Pulmonary artery endothelial cell (primary cell): ENCODE measurements around the gene IP6K3. TPM values are rescaled to one million over a fixed set of nuclear protein-coding genes. Genes with fewer than 3 reads are reported as not detected.

ENCODE experiments used
- DNase-seq: peaks from one replicate; pipeline ENCODE4 v3.0.0-alpha.2; 2011; ENCODE audit warnings: low read depth, low spot score
- total RNA-seq: library from RNA; depleted of rRNA; stranded (reverse); fragments of >200 nt; gene quantifications from 2 replicates; pipeline ENCODE4 v1.2.3, GENCODE V29; 2014

Gene IP6K3, protein sequence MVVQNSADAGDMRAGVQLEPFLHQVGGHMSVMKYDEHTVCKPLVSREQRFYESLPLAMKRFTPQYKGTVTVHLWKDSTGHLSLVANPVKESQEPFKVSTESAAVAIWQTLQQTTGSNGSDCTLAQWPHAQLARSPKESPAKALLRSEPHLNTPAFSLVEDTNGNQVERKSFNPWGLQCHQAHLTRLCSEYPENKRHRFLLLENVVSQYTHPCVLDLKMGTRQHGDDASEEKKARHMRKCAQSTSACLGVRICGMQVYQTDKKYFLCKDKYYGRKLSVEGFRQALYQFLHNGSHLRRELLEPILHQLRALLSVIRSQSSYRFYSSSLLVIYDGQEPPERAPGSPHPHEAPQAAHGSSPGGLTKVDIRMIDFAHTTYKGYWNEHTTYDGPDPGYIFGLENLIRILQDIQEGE
- total RNA-seq: not detected in 2 replicates

DNA sequence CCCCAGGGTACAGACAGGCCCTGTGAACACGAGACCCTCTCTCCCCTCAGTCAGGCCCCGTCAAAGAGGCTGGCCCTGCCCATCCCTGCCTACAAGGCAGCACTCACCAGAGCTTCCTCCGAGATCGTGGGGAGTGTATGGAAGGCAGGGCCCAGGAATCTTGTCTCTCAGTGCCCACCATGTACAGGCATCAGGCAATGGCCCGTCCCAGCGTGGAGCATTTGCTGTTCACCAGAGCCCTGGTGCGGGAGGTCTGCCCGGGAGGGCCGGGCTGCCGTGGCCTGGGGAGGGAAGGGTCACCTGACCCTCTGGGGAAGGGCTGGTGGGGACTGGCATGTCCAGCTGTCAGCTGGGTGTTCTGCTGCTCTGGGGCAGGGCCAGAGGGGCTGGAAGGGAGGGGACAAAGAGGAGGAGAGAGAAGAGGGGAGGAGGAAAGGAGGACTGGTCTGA, at the start of gene IP6K3:
TSS of gene IP6K3 (minus strand) at position 255 of the 450 bp plus-strand sequence. CDS start 11,429 bp downstream, outside the sequence.
- DNase-seq: no peak

DNA sequence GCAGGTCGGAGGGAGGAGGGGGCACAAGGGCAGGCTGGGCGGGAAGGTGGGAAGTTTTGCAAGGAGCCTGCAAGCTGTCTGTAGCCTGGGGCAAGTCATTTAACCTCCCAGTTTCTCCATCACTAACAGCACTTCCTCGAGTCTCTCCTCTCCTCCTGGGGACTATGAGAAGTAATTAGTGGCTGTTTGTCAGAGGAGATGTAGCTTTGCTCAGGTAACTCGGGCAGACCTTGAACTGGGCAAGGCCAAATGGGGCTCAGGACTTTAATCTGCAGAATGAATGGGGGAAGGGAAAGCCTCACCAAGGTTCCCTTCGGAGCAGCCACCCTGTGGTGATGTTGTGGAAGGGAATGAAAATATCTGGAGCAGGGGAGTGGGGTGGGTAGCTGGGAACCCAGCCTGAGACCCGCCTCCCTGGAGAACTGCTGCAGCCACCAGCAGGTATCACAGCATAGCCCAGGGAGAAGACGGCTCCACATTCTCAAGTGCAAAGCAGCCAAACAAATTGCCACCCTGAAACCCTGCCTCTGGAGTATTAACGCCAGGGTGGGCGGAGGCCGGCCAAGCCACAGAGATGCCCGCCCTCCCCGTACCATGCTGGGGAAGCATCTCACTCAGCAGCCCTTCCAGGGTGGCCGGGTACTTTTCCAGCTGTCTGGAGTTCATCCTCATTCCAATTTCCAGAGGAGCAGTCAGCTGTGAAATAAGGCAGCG, 48.4 kb upstream of the IP6K3 start:
- no peak for DNase-seq

DNA sequence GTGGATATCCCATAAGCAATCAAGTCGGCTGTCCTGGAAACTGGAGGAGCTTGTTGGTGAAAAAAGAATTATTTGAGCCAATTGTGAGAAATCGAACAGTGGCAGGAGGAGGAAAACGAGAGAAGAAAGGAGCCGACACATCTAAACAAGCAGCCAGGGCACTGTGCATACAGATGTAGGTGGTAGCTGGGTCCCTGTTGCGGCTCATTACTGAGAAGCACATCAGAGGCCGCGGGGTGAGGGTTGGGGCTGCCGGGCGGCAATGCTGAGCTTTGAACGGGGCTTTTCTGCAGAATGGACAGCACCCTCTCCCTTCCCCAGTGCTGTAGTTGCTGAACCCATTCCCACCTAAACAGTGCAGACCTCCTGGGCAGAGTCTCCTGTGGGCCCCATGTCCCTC, 46.3 kb upstream of the IP6K3 start:
- no peak for DNase-seq

DNA sequence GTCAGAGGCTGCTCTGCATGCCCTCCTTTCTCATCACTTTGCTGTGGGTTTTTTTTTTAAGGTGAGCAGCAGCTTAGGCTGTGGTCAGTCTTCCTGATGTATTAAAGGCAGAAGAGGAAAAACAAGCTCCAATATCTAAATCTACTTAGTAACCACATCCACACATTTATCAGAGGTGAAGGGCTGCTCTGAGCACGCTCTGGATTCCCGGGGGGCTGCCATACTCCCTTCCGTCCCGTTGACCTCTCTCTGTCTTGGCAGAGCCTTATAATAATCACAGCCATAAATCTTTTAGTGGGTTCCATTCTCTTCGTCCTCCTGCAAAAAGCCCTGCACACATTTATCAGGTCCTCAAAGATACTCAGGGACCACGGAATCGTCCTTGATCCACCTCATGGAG, 44.9 kb upstream of the IP6K3 start:
- no peak for DNase-seq

DNA sequence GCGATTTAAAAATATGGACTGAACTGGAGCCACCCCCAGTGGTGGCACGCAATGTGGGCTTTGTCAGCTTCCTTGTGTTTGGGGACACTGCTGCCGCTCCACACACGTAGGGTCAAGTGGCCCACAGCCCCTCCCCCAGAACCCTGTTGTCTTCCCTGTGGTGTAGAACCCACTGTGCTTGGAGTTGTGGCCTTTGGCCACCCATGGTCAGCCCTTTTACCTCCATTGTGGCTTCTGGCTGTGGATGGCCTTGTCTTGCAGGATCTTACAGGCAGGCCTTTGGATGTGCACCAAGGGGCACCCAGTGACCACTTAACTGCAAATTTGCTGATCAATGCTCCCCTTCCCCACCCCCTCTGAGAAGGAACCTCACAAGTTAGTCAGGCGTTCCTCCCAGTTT, 44.2 kb upstream of the IP6K3 start:
- DNase-seq: no peak

DNA sequence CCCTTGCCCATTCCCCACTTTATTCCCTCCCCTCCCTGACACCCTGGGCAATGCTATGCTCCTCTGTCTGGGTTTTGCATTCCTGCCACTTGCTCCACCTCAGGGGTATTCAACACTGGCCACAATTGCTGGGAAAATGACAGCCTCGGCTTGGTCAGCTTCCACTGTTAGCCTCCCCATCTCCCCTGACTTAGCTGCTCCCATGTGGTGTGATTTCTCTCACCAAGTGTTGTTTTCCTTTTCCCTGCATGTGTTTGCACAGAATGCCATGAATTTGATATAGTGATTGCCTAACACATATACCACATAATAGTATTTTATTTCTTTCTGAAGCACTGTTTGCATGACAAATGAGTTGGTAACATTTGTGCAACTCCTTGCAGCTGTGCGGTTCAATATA, 43.7 kb upstream of the IP6K3 start:
- DNase-seq: no peak

DNA sequence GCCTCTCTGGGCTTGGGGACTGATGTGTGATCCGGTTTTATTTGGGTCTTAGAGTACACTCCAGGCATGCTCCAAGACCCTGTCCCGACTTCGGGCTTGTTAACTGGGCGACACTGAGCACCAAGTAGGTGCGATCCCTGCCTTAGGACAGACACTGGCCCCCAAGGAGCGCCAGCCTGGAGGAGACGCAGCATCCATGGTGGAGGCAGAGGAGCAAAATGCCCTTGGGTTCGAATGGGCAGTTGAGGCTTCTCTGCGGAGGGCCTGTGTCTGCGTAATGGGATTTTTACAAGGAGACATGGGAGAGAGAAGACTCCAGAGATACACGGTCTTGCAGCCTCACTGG, 42.8 kb upstream of the IP6K3 start:
- DNase-seq: no peak

DNA sequence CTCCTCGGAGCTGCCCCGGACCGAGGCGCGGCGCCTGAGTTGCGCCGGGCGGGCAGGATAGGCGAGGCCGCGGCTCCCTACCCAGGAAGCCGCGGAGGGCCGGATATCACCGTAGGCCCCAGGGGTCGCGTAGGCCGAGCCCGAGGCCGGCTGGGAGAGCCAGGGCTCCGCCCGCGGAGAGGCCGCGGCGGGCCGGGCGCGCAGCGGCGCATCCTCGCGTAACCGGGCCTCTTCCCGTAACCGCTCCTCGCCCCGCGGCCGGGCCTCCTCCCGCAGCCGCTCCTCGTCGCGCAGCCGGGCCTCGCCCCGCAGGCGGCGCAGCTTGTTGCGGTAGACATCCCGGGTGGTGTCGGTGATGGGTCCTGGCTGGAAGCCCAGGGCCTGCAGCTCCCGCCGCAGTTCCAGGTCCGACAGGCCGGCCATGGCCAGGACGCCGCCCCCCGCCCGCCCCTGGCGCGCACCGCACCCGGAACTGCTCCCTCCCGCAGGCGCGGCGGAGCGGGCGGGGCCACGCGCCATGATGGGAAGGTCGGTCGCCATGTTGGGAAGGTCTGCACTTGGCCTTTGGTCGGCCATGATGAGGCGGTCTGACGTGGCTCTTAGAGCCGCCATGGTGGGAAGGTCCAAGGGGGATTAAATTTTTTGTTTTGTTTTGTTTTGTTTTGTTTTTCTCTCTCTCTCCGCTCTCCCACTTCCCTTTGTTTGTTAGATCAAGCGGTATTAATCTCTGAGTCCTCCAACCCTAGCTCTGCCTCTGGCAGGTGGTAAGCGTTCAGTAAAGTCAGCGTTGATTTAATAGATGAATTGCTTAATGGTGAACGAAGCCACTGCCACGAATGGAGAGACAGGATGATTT, 42.2 kb upstream of the IP6K3 start, which contains the start of gene LEMD2:
TSS of gene LEMD2 (minus strand) at position 437 of the 856 bp plus-strand sequence. CDS start at position 423, 14 bp downstream.
- peak; percentile 78 for DNase-seq

DNA sequence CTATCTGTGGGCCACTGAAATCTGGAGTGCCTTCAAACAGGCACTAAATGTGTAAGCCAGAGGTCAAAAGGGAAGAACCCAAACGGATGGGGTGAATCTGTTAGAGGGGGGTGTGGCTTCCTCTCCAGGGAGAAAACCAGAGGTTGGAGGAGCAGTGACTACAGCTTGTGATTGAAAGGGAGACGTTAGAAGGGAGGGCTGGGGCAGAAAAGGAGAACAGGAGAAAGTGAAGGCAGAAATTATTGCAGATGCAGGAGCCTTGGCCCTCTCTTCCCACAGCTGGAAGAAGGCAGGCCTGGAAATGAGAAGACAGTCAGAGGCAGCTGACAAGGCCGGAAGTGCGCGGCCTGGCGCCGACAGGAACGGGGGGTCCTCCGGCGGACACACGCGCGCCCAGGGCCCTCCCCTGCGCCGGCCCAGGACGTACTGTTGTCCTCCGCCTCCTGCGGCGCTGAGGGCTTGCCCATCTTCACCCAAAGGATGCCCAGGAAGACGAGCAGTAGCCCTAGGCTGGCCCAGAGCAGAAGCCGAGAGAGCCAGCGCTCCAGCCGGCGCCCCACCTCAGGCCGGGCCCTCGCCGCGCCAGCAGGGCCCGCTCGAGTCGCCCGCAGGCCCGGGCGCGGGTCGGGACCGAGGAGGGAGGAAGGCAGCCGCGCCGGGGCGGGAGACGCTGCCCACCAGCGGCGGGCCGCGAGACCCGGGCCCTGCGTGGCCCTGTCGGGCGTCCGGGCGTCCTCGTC, 41.4 kb upstream of the IP6K3 start:
- DNase-seq: no peak

DNA sequence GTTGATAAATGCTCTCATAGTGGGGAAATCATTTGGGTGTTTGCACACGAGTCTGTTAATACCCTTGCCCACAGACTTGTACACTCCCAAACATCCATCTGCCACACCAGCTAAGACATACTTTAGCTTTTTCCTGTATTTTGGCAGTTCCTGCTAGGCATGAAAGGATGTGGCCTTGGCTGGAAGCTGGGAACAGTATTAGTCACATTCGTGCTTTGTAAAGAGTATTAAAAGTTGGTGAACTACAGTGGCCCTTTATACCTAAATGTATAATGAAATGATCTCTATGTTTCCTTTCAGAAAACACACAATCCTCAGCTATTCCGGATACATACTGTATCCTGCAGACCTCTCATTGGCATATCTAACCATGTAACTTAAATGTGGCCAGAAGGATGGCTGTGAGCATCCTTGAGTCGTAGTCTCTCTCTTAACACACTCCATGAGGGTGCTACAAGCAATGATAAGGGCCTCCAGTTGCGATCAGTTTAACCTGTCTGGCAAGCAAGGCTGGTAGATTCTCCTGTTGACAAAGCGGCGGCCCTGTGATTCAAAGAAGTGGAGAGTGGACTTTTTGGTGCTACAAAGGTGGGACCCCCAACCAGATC, 40.7 kb upstream of the IP6K3 start:
- no peak for DNase-seq

DNA sequence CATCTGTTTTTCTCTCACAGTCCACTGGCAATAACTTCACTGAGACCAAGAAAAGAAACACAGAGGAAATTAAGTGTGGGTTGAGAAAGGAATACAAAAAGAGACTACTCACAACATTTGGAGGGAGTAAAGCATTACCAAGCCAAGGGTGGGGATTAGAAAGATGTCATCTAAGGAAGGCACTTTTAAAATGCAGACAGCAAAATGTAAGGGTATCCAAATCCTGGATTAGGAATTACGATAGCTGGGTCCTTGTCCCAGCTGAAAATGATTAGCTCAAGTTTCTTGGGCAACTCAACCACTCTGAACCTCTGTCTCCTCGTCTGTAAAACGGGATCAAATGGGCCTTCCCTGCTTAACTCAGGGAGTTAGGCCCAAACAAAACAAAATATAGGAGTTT, 40.0 kb upstream of the IP6K3 start:
- no peak for DNase-seq

DNA sequence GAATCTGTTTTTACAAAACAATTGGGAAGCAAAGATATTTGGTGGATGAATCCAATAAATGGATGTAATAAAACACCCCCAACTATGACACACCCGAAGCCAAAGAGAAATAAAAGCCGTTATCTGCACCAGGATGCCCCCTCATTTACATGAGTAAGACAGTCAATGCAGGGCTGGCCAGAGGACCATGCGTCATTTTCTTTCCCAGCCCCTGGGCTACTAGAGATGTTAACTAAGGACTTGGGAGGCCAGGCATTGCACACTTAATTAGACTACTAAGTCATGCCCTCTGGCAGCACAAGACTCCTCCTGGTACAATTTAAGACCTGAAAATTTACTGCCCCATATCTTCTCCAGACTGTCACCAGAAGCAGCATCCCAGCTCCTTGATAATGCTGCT, 39.1 kb upstream of the IP6K3 start:
- no peak for DNase-seq

DNA sequence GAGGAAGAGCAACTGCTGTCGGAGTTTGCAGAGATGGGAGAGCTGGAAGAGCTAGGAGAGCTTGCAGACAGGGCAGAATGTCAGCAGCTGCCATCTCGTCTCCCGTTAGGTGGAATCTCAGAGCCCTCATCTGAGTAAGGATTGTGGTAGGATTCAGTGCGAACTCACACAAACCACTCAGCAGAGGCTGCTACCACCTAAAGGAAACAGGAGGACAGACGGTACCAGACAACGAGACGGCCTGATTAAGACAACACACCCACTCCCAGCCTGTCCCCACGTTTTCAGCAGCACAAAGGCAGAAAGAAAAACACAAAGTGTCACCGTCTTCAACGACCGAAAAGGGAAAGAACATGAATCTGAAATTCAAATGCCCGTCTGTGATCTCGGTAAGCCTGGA, 38.1 kb upstream of the IP6K3 start:
- DNase-seq: no peak

DNA sequence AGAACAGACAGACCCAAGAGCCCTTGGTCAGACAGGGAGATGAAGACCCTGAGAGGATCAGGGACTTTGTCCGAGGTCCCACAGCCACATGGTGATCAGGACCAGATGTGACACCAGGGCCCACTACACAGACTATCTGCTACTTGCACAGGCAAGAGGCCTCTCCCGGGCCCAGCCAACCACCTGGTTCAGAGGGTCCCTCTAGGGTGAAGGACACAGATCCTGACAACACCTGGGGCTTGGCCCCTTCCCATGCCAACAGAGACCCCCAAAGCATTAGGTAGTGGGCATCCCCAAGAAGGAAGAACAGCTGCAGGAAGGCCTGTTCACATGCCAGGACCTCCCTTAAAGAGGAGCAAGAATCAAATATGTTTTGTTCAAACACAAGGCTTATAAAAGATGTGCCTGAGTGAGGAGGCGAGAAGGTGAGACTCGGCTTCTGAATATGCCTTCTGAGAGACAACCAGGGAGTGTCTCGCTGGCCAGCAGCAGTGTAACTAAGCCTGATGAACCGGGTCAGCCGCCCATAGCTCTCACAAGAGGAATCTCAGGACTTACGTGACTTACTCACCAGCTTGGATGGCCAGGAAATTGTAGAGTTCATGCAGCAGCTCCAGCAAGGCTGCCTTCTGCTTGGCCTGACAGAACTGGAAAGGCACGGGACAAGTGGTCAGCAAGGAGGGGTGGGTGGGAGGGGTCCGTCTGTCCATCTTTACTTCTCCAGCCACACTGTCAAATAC, 37.2 kb upstream of the IP6K3 start:
- DNase-seq: no peak

DNA sequence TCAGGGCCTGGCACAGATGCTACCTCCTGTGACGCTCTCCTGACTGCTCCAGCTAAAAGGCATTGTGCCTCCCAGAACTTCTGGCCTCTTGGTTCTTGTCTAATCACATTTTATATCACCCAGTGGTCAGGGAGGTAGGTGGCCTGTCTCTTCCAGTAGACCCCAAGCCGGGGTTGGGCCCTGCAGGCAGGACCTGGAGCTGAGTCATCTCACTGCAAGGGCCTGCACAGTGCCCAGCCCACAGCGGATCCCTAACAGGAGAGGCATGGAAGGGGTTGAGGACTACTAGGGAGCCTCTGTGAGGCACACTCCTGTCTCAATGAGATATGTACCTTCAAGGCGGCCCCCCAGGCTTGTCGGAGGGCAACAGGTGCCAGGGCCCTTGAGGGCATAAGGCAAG, 35.9 kb upstream of the IP6K3 start:
- no peak for DNase-seq

DNA sequence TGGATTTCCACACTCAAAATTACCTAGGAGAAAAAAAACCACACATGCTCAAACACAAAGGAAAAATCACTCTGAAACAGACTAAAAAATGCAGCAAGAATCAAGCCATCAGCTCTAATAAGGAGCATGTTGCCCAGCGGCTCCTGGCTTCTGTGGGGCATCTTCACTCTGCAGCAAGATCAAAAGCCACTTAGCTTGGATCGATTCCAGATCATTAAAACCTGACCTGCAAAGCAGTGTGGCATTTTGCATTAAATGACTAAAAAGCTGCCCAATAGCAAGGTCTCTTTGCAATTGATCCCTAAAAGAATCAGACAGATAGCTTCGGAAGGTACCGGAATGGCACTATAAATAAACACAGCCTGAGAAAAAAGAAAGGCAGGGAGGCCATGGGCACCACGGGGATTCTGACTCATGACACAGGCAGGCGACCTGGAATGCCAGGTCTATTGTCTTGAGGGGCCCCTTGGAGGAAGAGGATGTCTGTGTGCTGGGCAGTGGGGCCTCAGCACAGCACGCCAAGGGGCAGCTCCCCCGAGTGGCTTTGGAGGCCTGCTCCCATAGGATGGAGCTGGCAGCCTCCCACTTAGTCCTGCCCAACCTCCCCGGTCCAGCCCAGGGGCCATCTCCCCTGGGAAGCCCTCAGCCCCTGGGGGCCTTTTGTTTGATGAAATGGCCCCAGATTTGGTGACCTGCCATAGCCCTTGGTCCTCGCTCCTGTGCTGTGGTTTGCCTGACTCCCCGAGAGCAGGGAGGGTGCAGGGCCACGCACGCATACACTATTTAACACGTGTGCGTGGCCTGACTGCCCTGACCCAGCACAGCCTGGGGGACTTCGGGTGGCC, 34.6 kb upstream of the IP6K3 start:
- DNase-seq: peak; percentile 89

DNA sequence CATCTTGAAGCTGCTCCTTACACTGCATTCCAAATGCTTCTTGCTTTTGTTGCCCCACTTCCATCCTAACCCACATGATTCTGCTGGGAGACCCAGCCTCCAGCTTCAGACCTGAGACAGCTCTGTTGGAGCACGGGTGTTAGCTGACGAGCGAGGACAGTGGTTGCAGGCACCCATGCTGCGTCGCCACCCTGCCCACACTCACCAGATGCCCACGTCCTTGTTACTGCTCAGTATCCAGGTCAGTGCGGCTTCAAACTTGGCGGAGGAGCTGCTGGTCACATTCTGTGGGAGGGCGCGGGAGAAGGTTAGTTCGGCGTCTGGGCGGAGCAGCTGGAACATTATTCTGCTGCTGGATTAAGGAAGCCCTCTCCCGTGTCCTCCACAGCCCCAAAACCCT, 33.2 kb upstream of the IP6K3 start:
- no peak for DNase-seq

DNA sequence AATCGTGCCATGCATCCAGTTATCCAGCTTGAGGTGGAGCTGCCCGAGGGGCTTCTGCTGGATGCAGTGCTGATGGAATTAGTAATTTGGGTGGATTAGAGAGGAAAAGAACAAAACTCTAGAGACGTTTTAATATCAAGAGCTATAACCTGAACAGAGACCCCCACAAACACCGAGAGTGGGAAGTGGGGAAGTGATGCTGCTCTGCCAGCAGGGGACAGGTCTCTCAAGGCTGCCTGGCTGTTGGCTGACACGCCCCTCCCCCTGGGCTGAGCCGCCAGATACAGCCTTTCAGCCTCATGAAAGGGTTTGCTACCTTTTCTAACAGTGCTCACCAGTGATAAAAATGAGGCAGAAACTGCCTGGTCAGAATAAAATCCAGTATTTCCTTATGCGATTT, 32.6 kb upstream of the IP6K3 start:
- DNase-seq: no peak
